MV-4-11 (cell line): ENCODE results near the gene DECR2.
"Not testable (repeated sequence)": the region's sequence is repeated elsewhere in the genome, so short reads cannot be mapped to it uniquely, and the experiment has no call there.

Experiments
- DNase-seq: peaks from one replicate; lab custom pipeline; 2025; lab: John Stamatoyannopoulos, UW

The DECR2 gene

DNA sequence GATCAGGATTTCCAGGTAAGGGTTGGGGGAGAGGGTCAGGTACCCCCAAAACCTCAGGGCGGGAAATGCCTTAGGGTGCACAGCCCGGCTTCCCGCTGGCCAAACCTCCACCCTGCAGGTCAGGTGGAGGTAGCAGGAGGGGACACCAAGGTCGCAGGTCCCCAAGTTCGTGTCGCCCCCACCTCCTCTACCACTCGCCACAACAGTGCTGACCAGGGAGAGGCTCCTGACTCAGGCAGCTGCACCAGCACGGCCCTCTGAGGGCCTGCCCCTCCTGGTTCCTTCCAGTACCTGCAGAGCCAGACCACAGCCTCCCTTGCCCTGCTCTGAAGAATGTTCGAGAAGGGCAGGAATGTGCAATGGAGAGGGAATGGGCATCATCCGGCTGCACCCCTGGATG is 35.2 kb upstream of the DECR2 start:
- DNase-seq = no peak

GRCh38 chr16:367333-367903 is 34.3 kb upstream of the DECR2 start:
- no peak for DNase-seq

DNA sequence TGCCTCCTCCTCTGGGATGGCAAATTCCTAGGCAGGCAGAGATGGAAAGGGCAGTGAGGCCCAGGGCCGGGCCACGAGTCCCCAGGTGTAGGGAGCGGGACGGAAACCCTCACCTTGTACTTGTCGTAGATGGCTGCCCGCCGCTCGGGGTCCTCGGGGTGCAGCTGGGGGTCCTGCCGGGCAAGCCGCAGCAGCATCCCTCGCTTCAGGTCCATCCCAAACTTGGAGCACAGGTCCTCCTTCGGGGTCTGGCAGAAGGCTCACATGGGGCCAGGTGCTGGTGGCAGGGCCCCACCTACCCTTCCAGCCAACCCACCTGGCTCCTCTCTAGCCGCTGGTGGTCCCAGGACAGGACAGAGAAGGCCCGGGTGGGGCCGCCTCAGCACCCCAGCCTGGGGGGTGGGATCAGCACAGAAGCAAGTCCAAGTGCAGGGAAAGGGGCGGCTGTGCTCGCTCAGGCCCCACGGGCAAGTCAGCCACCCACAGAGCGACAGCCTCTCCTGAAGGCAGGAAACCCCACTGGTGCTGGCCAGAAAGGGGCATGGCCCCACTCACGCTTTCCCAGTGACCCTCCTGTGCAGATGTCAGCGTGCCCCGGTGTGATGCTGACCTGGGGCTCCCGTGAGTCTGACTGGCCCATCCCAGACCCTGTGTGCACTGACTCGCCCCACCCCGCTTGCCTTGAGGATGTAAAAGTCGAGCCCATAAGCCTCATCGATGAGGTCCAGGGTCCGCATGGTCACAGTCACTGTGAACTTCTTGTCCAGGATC is 33.1 kb upstream of the DECR2 start:
- no peak for DNase-seq

- no peak for DNase-seq
Observed at GRCh38 chr16:369275-369865, 32.3 kb upstream of the DECR2 start.

GRCh38 chr16:369866-370436 is 31.7 kb upstream of the DECR2 start:
- no peak for DNase-seq

DNA sequence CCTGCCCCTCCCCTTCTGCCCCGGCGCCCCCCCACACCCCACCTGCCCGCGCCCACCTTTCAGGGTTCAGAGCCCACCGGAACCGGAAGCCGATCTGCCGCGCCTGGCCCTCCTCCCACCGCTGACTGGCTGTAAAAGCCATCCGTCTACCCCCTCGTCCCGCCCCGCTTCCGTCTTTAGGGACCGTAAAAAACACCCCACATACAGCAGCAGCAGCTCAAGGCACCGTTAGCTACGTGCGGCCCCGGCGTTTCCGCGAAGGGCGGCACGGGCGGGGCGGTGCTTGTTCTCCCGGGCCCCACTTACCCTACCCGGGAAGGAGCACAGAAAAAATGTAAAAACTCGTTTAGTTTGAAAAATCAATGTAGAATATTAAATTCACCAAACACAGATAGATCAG is 31.2 kb upstream of the DECR2 start, which contains the start of gene MRPL28:
MRPL28 (minus strand) TSS at position 96 of the 400 bp plus-strand sequence. CDS start 320 bp downstream, outside the sequence.
- DNase-seq = peak; percentile 90

DNA sequence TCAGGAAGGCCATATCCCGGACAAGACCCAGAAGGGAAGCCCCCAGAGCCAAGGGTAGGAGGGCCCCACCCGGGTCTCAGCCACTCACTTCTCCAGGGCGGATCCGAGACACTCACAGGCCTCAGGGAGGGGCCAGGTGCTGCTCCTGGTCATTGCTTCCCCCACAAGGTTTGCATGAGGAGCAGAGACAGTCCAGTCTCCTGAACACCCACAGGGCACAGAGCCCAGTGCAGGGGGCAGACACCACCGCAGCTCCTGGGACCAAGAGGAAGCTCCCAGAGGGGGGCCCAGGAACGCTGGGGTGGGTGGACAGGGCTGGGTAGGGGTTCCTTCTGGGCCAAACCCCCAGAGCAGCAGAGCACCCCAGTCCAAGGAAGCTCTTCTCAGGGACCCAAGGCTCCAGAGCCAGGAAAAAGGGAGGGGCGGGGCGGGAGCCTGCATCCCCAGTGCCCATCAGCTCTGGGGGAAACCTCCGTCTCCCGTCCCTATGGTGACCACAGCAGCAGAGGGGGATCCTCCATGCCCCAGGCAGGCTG is 30.6 kb upstream of the DECR2 start:
- DNase-seq = no peak

- no peak for DNase-seq
Observed at GRCh38 chr16:371515-372301, 30.0 kb upstream of the DECR2 start.

GRCh38 chr16:372302-372983 is 29.2 kb upstream of the DECR2 start:
- DNase-seq = no peak

GRCh38 chr16:373020-373598 is 28.6 kb upstream of the DECR2 start:
- no peak for DNase-seq

DNA sequence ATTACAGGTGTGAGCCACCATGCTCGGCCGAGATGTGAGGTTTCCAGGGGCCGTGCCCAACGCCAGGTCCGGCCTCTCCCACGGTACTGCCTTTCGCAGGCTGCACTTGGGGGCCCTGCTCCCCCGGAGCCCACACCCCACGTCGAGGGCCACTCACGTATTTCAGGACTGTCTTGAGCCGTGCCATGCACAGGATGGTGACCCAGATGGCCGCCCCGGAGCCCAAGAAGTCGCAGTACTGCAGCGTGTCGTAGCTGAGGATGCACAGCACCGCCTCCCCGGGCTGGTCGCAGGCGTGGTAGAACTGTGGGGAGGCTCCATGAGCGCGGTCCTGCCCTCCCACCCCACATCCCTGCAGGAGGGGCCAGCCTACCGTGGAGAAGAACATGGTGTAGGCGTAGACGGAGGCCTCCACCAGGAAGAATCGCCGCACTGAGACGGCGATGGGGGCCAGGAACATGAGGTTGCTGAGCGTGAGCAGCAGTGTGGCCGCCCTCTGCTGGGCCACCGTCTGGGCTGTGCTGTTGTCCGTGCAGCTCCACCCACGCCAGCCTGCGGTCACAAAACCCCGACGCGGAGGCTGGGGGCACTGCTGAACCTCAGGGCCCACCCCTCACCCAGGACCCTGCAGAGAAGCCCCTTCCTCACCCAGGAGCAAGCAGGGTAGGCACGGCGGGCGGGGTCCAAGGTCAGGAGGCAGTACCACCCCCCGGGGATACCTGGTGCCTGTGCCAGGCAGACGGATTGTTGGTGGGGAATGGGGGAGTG is 27.7 kb upstream of the DECR2 start:
- no peak for DNase-seq

DNA sequence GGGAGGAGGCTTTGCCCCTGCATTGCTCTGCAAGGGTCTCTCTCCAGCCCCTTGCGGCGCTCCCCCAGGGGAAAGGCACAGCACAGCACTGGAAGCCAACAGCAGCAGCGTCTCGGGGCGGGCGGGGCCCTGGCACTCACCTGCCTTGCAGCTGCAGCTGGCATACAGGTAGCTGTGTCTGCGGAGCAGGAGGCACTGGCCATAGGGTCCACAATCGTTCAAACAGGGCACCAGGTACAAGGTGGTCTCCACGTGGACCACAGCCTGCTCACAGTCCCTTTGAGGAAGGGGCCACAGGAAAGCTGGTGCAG is 27.1 kb upstream of the DECR2 start:
- no peak for DNase-seq

DNA sequence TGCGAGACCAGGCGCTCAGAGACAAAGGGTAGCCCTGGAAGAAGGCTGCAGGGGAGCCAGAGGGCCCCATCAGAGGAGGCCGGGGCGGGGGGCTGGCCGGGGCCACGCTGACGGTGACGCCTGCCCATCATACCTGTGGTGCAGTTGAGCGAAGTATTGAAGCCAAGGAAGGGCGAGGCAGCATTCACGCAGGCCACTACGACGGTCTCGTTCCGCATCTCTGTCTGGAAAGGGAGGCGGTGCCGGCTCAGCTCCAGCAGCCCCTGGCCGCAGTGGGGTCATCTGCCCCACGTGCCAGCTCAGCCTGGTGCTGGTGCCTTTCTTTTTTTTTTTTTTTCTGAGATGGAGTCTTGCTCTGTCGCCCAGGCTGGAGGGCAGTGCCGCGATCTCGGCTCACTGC is 26.5 kb upstream of the DECR2 start:
- DNase-seq = no peak

- no peak for DNase-seq
Observed at GRCh38 chr16:375927-376816, 25.5 kb upstream of the DECR2 start.

DNA sequence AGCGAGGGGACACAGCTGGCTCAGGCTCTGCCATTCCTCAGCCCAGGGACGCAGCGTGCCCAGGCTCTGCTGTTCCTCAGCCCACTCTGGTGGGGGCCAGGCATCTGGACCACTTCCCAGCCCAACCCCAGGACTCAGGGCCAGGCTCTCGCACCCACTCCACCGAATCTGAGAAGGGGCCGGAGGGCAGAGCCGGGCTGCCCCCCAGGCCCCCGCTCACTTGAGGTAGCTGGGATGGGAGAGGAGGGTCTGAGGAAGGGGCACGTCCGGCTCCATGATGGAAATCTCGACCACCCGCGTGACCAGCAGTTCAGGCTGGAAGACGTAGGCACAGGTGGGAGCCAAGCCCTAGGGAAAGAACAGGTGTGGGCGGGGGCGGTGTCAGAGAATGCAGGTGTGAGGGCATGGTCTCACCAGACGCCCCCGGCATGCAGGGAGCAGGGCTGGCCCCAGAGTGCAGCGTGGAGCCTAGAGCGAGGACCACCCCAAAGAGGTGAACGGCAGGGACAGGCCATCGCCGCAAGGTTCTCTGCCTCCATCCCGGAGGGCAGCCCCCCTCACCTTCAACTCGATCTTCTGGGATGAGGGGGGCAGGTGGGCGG is 24.8 kb upstream of the DECR2 start:
- no peak for DNase-seq

DNA sequence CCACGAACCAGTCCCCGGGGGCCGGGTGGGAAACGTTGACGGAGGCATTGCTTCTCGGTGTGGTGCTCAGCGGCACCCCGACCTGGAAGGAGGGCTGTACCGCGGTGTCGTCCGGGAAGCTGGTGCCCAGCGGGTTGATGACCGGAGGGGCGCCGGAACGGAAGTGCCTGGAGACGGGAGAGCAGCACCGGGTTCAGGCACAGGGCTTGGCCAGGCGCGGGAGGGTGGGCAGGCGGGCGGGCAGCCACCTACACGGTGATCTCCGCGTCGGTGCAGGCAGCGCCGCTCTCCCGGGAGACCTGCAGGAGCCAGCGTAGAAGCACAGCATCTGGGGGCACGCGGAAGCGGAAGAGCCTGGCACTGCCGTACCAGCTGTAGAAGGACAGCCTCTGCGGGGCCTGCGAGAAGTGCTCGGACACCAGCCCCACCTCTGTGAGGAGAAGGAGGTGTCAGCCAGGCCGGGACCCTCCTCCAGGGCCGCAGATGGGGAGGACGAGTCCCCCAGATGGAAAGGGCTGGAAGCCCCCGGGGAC is 24.2 kb upstream of the DECR2 start:
- DNase-seq = no peak

DNA sequence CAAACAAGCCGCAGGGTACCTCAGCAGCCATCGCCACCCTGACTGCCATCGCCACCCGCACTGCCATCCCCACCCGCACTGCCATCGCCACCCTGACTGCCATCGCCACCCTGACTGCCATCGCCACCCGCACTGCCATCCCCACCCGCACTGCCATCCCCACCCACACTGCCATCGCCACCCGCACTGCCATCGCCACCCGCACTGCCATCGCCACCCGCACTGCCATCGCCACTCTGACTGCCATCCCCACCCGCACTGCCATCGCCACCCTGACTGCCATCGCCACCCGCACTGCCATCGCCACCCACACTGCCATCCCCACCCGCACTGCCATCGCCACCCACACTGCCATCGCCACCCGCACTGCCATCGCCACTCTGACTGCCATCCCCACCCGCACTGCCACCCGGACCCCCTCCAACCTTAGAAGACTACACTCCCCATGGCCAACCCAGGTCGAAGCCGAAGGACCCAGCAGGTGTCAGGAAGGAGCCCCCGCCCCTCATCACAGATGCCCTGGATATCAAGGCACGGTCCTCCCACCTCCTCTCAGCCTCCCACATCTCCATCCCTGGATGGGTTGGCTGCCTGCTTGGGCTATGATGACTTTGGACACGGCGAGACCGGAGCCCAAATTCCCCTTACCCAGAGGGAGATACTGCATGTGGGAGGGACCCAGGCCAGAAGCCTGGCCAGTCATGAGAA is 23.4 kb upstream of the DECR2 start:
- DNase-seq = not testable (repeated sequence)

GRCh38 chr16:378821-379182 is 22.9 kb upstream of the DECR2 start:
- DNase-seq = no peak
